HG03460 (cell line): ENCODE results near the gene LYZ.

ENCODE experiments used
- ATAC-seq: cut with Tn5 transposase; IDR thresholded peaks from one replicate; pipeline ENCODE4 v1.9.1; 2021; ENCODE audit not compliant: unreplicated experiment

Gene LYZ

DNA sequence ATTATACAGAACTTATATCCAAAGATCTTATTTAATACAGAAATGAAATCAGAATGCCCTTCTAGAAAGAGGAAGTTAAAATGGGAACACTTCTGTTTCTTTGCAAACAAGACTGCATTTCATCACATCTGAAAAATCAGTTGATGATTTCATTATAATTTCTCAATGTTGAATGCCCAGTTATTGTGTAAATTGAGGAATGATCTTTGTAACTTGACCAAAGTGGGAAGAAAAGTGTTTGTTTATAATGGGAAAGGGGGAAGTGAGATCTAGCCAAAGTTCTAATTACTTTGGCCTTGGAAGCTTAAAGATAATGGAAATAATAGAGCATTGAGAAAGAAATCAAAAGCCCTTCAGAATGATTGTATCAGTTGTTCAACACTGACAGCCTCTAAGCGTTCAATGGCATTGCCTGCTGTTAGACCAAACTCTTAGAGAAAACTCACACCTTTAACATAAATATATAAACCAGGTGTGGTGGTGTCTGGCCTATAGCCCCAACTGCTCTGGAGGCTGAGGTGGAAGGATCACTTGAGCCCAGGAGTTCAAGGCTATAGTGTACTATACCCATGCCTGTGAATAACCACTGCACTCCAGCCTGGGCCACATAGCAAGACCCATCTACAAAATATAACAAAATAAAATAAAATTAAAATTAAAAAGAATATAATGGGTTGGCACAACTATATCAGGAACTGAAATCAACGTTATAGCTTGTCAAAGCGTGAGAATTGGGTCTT lies 9.9 kb upstream of the LYZ start:
- no peak for ATAC-seq

DNA sequence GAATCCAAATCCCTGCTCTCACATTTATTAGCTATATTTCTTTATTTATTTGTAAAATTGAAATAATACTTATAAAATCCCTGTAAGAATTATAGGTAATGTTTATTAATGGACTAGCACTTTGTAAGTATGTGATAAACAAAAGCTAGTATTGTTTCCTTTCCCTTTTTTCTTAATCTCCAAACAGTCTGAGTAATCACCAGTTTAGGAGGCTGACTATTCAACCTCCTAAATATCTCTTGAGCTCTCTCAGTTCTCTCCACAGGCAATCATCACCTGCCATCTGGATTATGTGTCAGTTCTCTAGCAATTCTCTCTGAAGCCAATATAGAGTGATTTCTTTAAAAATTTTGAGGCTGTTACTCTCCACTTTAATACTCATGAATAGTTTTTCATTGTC lies 9.2 kb upstream of the LYZ start:
- ATAC-seq, result no peak

DNA sequence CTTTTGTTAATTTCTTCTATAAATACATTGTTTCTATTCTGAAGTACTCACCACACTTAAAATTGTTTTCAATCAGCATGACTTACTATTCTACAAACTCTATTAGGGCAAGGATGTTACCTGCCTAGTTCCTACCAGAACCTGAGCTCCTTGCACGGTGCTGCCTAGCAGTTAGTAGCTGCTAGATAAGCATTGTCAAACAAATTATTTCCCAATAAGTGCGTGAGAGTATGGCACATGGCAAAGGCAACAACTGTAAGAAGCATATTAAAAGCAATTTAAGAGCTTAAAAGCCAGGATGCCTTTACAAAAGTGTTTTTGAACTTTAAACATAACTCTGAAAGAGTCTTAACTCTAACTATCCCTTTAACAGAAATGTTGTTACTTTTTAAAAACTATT lies 8.2 kb upstream of the LYZ start:
- ATAC-seq, result no peak

DNA sequence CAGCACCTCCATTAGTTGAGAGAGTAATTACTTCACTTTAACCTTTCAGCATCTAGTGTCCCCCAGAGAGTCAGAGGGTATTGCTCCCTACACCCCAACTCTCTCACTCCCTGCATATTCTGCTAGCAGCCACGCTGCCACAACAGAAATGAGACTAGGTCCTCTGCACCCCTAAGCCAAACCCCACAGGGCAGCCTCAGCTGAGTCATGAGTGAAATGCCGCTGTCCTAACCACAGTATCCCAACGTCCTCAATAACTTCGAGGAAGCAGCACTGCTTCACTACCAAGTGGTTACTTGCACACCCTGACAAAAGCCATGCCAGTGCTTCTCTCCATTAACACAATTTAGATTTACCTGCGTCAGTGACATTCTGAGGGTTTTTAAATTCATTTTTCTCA lies 6.9 kb upstream of the LYZ start:
- no peak for ATAC-seq

DNA sequence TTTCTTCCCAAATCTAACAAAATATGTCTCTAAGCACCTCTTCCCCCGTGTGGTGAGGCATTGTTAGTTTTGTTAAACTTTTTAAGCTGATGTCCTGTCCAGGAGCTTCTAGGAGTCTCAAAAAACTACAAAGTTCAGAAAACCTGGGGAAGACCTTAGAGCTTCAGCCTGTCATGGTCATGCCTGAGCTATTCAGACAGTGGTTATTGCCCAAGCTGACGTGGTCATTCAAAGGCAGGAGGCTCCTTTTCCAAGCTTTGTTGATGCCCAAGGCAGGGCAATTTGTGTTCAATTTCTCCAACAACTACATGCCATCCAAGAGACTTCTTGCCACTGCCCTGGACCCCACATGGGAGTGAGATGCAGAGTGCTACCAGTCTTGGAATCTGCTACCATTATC lies 5.8 kb upstream of the LYZ start:
- ATAC-seq, result no peak

DNA sequence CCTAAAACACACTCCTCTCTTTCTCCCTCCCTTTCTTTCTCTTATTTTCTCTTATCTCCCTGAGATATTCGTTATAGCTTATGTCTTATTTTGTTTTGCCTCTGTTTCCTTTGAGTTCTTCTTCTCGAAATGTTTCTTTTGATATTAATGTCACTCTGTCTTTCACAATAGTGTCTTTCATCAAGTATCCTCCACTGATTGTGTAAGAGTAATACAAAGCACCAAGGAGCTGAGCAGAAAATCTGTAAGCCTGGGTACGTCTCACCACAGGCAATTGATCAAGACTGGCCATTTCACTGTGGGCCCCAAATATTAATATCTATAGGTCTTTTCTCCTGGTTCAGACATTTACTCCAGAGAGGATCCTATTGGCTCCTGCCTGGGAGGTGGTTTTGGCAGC lies 4.8 kb upstream of the LYZ start:
- no peak for ATAC-seq

DNA sequence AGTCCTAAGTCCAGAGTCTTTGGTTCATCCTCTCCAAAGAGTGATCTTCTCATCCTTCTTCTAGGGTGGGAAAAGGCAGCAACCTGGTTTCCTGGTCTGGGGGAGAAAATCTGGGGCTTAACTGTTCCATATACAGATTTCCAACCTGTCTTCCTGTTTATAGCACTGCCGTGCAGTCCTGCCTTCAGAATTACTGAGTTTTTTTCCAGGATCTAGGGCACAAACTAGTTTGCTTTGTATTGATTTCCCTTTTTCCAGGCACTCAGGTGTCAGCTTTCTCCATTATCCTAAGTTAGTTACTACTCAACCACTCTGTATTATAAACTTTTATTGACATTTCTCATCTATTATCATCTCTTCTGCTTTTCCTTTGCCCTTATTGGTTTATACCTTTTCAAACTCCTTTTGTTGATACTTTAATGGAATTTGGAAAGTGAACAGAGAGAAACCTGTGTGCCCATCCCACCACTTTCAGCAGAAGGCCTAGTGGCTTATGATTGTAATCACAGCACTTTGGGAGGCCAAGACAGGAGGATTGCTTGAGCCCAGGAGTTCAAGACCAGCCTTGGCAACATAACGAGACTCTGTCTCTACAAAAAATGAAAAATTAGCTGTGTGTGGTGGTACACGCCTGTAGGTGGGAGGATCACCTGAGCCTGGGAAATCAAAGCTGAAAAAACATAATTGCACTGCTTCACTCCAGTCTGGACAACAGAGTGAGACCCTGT lies 4.1 kb upstream of the LYZ start:
- ATAC-seq, result no peak

DNA sequence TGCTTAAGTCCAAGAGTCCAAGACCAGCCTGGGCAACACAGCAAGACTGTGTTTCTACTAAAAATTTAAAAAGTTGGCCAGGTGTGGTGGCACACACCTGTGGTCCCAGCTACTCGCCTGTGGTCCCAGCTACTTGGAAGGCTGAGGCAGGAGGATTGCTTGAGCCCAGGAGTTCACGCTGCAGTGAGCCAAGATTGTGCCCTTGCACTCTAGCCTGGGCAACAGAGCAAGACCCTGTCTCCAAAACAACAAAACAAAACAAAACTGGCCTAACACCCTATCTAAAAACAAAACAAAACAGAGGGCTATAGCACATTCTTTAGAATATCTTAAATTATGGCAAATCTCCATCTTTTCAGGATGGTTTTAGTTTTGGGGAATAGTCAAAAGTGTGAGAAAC lies 3.1 kb upstream of the LYZ start:
- ATAC-seq, result no peak

DNA sequence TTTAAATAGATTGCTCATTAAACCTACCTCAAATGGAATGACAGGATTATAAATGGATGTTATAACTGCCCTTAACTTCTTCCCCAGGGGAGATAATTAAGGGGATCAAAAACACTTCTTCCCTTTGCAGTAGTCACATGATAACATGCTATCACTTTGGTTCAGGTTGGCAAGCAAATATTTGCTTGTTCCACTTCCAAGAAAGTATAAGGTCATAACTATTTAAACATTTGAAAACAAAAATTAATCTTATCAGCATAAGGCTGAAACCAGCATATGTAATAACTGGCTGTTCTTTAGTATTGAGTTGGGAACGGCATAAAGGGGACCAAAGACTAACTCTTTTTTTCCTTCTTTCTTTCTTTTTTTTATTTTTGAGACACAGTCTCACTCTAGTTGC lies 2.4 kb upstream of the LYZ start:
- ATAC-seq, result no peak

DNA sequence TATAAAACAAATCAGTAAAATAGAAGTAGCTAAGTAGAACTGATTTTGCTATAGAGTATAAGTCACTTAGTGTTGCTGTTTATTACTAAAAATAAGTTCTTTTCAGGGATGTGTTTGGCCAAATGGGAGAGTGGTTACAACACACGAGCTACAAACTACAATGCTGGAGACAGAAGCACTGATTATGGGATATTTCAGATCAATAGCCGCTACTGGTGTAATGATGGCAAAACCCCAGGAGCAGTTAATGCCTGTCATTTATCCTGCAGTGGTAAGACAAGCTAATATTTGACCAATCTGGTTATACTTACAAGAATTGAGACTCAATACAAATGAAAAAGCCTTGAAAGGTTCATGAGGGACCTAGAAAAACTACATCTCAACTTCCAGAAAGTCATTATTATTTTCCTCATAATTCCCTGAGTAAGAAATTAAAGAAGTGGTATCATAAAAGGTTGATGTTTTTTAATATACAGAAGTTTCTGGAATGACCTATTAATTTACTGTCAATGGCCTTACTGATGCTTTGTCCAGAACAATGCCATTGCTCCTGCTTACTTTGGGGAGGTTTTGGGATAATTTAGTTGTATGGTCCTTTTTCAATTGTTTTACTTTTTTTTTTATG lies 1.9 kb downstream of the LYZ start:
- ATAC-seq, result no peak

DNA sequence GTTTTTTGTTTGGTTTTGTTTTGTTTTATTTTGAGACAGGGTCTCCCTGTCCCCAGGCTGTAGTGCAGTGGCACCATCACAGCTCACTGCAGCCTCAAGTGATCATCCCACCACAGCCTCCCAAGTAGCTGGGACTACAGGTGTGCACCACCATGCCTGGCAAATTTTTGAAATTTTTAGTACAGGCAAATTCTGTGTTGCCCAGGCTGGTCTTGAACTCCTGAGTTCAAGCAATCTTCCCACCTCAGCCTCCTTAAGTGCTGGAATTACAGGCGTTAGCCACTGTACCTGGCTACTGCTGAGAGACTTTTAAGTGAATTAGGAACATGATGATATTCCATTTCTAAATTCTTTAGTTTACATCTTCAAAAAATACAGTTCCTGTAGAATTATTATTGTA lies 2.6 kb downstream of the LYZ start:
- ATAC-seq, result no peak

DNA sequence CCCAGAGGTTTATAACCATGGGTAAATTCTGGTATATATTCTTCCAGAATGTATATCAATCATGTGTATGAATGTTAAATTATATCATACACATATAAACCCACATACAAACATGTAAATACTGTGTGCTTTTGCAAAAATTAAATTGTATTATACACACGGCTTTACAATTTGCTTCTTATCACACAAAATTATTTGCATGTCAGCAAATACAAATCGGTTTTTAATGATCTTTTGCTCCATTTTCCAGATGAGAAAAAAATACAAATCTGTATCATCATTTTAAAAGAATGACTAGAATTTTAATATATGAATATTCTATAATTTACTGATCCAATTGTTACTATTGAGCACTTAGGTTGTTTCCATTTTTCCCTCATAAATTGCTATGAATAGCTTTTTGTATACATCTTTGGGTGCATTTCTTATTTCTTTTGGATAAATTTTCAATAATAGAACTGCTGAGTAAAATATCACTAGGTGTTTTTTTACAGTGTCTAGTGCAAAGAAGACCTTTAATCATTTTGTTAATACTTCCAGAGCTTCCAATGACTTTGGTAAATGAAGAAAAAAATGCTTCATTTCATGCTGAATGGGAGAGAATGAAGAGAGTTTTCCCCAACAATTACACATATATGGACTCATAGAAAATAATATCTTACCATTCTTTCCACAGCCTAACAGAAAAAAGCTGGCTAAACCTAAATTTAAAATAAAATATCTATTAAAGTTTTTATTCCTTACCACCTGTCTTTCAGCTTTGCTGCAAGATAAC lies 3.5 kb downstream of the LYZ start:
- no peak for ATAC-seq

DNA sequence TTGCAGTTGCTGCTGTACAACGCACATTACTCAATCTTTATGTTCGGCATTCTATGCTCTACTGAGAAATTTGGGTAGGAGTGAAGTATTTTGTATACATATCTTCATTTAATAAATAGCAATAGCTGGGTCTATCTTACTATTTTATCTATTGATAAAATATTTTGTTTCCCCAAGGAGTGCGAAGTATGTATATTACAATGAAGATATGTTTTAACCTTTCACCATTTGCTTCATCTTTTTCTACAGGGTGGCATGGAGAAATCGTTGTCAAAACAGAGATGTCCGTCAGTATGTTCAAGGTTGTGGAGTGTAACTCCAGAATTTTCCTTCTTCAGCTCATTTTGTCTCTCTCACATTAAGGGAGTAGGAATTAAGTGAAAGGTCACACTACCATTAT lies 4.7 kb downstream of the LYZ start:
- ATAC-seq, result no peak

DNA sequence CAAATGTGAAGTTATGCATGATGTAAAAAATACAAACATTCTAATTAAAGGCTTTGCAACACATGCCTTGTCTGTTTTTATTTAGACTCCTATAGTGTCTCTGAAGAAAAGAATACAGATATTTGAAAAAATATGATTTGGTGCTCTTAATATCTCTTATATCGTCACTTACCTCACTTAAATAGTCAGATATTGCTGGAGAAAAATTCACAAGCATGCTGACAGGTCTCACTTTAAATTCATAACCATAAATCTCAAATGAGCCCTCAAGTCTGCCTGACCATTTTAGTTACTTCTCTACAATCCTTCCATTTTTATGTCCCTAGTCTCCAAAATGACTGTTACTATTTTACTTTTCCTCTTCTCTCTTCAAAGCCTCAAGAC lies 6.0 kb downstream of the LYZ start:
- ATAC-seq, result no peak

DNA sequence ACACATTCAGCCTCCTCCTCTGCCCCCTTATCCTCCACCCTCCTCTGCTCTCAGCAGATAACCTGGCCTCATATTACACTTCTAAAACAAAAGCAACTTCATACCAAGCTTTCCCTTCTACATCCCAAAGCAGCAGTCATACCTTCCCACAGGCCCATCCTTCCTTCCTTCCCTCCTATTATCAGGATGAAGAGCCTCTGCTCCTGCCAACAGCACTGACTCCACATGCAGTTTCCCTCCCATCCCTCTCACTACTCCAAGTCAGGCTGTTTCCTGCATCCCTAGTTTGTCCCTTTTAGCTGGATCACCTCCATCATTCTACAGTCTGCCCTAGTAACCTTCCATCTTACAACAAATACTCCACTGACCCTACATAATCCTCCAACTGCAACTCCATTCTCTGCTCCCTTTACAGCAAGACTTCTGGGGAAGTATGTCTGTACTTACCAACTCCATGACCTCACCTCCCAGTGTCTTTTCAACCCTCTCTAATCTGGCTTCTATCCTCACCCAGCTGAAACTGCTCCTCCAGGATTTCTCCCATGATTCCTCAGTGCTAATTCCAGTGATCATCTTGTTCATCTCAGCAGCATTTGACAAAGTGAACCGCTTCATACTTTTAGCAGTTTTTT lies 6.5 kb downstream of the LYZ start:
- no peak for ATAC-seq

DNA sequence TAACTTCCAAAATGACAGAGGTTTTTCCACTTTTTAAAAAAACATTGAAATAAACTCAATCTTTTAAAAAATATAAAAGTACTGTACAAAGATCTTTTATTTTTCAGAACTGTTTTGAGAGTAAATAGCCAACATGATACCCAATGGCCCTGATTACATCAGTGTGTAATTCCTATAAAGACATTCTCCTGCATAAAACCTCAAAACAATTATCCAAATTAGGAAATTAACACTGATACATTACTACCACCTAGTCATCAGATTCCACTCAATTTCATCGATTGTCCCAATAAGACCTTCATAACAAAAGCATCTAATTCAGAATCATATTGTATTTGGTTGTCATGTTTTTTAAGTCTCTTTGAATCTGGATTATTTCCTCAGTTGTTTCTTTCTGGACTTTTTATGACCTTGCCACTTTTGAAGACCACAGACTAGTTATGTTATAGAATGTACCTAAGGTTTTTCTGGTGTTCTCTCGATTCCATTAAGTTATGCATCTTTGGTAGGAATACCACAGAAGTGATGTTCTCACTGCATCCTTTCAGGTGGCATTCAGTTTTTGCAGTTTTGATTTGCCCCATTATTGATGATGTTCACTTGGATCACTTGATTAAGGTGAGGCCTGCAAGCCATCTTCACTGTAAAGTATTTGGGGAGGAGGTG lies 7.3 kb downstream of the LYZ start:
- ATAC-seq, result no peak

DNA sequence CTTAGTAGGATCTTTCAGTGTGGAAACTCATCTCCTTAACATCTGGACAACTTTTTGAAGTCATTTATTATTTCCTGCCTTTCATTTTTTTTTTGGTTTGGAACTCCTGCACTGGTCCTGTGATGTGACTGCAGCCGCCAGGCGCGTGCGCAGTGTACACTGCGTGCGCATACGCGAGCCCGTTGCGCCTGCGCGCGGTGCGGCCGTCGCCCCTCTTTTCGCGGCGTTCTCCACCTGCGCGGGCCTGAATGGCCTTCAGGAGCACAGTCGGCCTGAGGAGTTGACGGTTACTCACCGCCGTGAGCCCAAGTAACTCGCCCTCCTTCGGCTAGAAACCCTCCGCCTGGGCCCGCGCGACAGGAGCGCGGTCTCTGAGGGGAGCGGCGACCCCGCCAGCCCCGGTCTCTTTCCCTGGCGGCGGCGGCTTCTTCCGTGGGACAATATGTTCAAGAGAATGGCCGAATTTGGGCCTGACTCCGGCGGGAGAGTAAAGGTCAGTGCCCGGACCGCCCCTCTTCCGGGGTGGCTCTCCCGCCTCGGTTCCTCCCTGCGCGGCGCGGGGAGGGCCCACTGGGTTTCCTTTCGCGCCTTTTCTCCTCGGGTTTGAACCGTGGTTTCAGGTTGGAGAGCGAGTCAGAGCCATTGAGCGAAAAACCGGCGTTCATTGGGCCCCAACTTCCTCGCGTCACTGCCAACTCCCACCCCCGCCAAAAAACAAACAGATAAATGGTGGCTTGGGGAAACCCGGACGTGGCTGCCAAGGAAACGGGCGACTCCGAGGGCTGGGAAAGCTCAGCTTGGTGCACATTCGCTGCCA lies 11.6 kb downstream of the LYZ start, which contains the start of gene YEATS4:
Gene YEATS4 (plus strand): TSS at position 213 of the 817 bp plus-strand sequence. CDS start 230 bp downstream, at position 443.
- peak; percentile 82 for ATAC-seq

DNA sequence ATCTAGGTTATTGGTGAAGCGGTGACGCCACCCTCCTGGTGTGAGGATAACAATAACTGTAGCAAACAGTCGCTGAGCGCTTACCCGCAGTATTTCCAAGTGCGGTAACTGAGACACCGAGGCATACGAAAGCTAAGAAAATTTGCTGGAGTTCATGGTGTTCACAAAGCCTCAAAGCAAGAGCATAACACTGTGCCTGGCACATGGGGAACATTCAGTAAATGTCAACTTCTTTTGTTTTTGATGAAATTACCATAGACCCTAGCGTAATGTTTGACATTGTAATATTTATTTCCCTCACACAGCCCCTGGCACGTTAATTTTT lies 12.1 kb downstream of the LYZ start:
- ATAC-seq, result no peak

DNA sequence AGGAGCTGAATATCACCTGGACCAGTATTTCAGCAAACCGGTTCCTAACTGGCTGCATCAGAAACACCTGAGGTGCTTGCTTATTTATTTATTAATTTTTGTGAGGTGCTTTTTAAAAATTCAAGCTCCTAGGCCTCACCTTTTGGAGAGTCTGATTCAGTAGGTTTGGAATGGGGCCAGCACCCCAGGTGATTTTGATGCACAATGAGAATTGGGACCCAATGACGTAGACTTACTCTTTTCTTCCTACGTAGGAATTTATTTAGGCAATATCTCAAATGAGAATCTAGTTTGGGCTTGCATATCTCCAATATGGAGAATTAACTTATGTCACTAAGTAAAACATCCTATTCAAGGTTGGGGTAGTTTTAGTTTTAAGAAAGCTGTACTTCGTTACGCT lies 18.6 kb downstream of the LYZ start:
- no peak for ATAC-seq

DNA sequence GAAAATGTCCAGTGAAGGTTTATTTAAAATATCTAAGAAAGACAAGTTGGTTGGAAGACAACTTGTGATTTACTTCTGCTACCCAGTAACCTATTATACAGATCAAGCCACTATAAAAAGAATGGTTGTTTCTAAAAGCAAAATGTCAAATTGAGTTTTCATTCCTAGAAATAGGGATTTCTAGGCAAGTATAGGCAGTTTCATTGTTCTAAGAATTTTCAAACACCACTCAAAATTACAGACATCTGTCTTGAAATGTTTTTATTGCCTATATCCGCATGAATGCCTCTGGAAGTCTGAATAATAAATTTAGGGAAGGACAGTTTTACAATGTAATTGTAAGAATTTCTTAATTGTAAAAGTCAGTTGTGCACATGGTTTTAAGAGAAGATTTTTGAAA lies 20.0 kb downstream of the LYZ start:
- ATAC-seq, result no peak
